OCI-LY3 (cell line): ENCODE results near the gene AXIN1.
"Not testable (repeated sequence)": the region's sequence is repeated elsewhere in the genome, so short reads cannot be mapped to it uniquely, and the experiment has no call there.

Experiments
- H2AFZ ChIP-seq: fragments of 200-600, 300-600 bp; shearing (Covaris generic); 2 replicates; pipeline ENCODE4 v1.6.0; 2014; ENCODE audit warnings: antibody characterized with exemption, low read depth, low read length
- H3K27ac ChIP-seq: fragments of 200-600, 300-600 bp; sonication (generic); 2 replicates; pipeline ENCODE4 v1.5.1; 2014; ENCODE audit warnings: mild to moderate bottlenecking, low read length, moderate library complexity, mixed read lengths
- H3K27me3 ChIP-seq: fragments of 200-600, 300-600 bp; sonication (generic); 2 replicates; pipeline ENCODE4 v1.6.1; 2014; ENCODE audit warnings: low read depth, low read length, mixed read lengths
- H3K36me3 ChIP-seq: fragments of 200-600, 300-600 bp; sonication (generic); replicated peaks from 2 replicates; pipeline ENCODE3; 2014; ENCODE audit warnings: low read depth, low read length, mixed read lengths
- H3K4me1 ChIP-seq: fragments of 300-600, 200-600 bp; sonication (generic); 2 replicates; pipeline ENCODE4 v1.6.1; 2014; ENCODE audit warnings: low read length, mixed read lengths
- H3K4me2 ChIP-seq: fragments of 200-600, 300-600 bp; sonication (generic); 2 replicates; pipeline ENCODE4 v1.6.1; 2014; ENCODE audit warnings: low read length, mixed read lengths
- H3K4me3 ChIP-seq: fragments of 300-600, 200-600 bp; sonication (generic); 2 replicates; pipeline ENCODE4 v1.5.1; 2014; ENCODE audit warnings: antibody characterized with exemption, mild to moderate bottlenecking, low read length, moderate library complexity
- H3K79me2 ChIP-seq: fragments of 300-600, 200-600 bp; shearing (Covaris generic); 2 replicates; pipeline ENCODE4 v1.6.1; 2014; ENCODE audit warnings: mild to moderate bottlenecking, low read length, mixed read lengths
- H3K9ac ChIP-seq: fragments of 300-600, 200-600 bp; shearing (Covaris generic); 2 replicates; pipeline ENCODE4 v1.6.0; 2014; ENCODE audit warnings: mild to moderate bottlenecking, low read length, moderate library complexity
- H3K9me3 ChIP-seq: fragments of 200-600, 300-600 bp; shearing (Covaris generic); 2 replicates; pipeline ENCODE4 v1.6.1; 2014; ENCODE audit warnings: low read length, mixed read lengths; ENCODE audit not compliant: insufficient read depth
- H4K20me1 ChIP-seq: fragments of 200-600, 300-600 bp; sonication (generic); 2 replicates; pipeline ENCODE4 v1.6.1; 2016; ENCODE audit warnings: low read length, mixed read lengths; ENCODE audit not compliant: insufficient read depth
- CTCF ChIP-seq: fragments of 200-600, 300-600 bp; sonication (generic); IDR thresholded peaks from 2 replicates; pipeline ENCODE4 v1.5.1; 2014; ENCODE audit warnings: antibody characterized with exemption, low read length, low read depth
- EZH2phosphoT487 ChIP-seq: fragments of 200-600 bp; shearing (Covaris generic); IDR thresholded peaks from 2 replicates; pipeline ENCODE4 v1.6.1; 2018; ENCODE audit warnings: antibody characterized with exemption, mixed run types, low read depth

Gene AXIN1

GRCh38 chr16:260326-260725, 92.2 kb downstream of the AXIN1 start:
- no peak overlapping the region for H2AFZ ChIP-seq
- H3K27ac ChIP-seq = no peak overlapping the region
- no peaks in the 10 kb centered on the region for H3K36me3 ChIP-seq
- peaks cover 20% of the 10 kb centered on the region for H3K4me1 ChIP-seq
- TF ChIP-seq CTCF = no peak
- no peak for TF ChIP-seq EZH2phosphoT487
- no peak overlapping the region for H3K4me2 ChIP-seq
- H3K9me3 ChIP-seq = no peaks in the 10 kb centered on the region
- no peaks in the 10 kb centered on the region for H3K27me3 ChIP-seq
- no peak overlapping the region for H3K4me3 ChIP-seq
- H3K79me2 ChIP-seq = no peaks in the 10 kb centered on the region
- no peaks in the 10 kb centered on the region for H4K20me1 ChIP-seq
- no peak overlapping the region for H3K9ac ChIP-seq

GRCh38 chr16:259814-260253, 92.7 kb downstream of the AXIN1 start:
- no peaks in the 10 kb centered on the region for H3K79me2 ChIP-seq
- no peak overlapping the region for H2AFZ ChIP-seq

GRCh38 chr16:259226-259625, 93.3 kb downstream of the AXIN1 start:
- Histone ChIP-seq H3K9ac (no peak overlapping the region), H3K9me3 (no peaks in the 10 kb centered on the region), H3K36me3 (no peaks in the 10 kb centered on the region), H3K4me1 (peaks cover 20% of the 10 kb centered on the region), H3K79me2 (no peaks in the 10 kb centered on the region), H3K4me3 (no peak overlapping the region), H3K27ac (no peak overlapping the region), H2AFZ (no peak overlapping the region), H4K20me1 (no peaks in the 10 kb centered on the region), H3K27me3 (no peaks in the 10 kb centered on the region), H3K4me2 (no peak overlapping the region)
- TF ChIP-seq CTCF (no peak), EZH2phosphoT487 (no peak)

More at GRCh38 chr16:259814-260253, 92.7 kb downstream of the AXIN1 start:
- no peaks in the 10 kb centered on the region for H3K27me3 ChIP-seq
- no peak overlapping the region for H3K27ac ChIP-seq
- no peak overlapping the region for H3K4me3 ChIP-seq
- TF ChIP-seq EZH2phosphoT487 (no peak), CTCF (no peak)
- no peaks in the 10 kb centered on the region for H3K9me3 ChIP-seq
- no peak overlapping the region for H3K4me2 ChIP-seq
- no peaks in the 10 kb centered on the region for H4K20me1 ChIP-seq
- H3K4me1 ChIP-seq = peaks cover 20% of the 10 kb centered on the region
- no peak overlapping the region for H3K9ac ChIP-seq
- no peaks in the 10 kb centered on the region for H3K36me3 ChIP-seq

GRCh38 chr16:258091-258490, 94.4 kb downstream of the AXIN1 start:
- not testable (repeated sequence) for H3K4me3 ChIP-seq, H3K36me3 ChIP-seq, H3K4me2 ChIP-seq, H4K20me1 ChIP-seq, H3K27ac ChIP-seq, H3K79me2 ChIP-seq, H3K9me3 ChIP-seq, H2AFZ ChIP-seq, H3K27me3 ChIP-seq, H3K9ac ChIP-seq
- peaks cover 23% of the 10 kb centered on the region for H3K4me1 ChIP-seq

GRCh38 chr16:255183-255582, 97.3 kb downstream of the AXIN1 start:
- H3K79me2 ChIP-seq = no peaks in the 10 kb centered on the region
- peaks cover 12% of the 10 kb centered on the region for H3K4me1 ChIP-seq
- TF ChIP-seq EZH2phosphoT487 (no peak), CTCF (no peak)

More at GRCh38 chr16:255183-255582, 97.3 kb downstream of the AXIN1 start:
- H4K20me1 ChIP-seq = no peaks in the 10 kb centered on the region
- no peak overlapping the region for H3K4me3 ChIP-seq
- H3K9ac ChIP-seq = no peak overlapping the region
- H2AFZ ChIP-seq = no peak overlapping the region
- H3K27me3 ChIP-seq = no peaks in the 10 kb centered on the region
- H3K36me3 ChIP-seq = peaks cover 6% of the 10 kb centered on the region
- H3K9me3 ChIP-seq = no peaks in the 10 kb centered on the region
- no peak overlapping the region for H3K27ac ChIP-seq
- H3K4me2 ChIP-seq = no peak overlapping the region
